Measurements from ENCODE around the gene IRGQ.
A peak's percentile ranks its signal among the peaks of the same experiment; 100 is the strongest.

Gene IRGQ

GRCh38 chr19:43538922-43539321 lies 57.0 kb downstream of the IRGQ start:
- DNase-seq: no peak

GRCh38 chr19:43534816-43535761 lies 60.8 kb downstream of the IRGQ start:
- DNase-seq: peak; percentile 50
